ENCODE data around the gene WNT7B.
A peak's percentile ranks its signal among the peaks of the same experiment; 100 is the strongest.

The WNT7B gene

GRCh38 chr22:45957826-45958225 lies 19.1 kb downstream of the WNT7B start:
- H3K9me3 ChIP-seq (ENCODE audit: insufficient read depth, low read length) = no peaks in the 10 kb centered on the region
- H3K27me3 ChIP-seq (ENCODE audit: insufficient read depth, insufficient read length) = no peaks in the 10 kb centered on the region
- H3K36me3 ChIP-seq (ENCODE audit: insufficient read depth, insufficient read length, low read length) = no peaks in the 10 kb centered on the region
- H3K4me3 ChIP-seq (ENCODE audit: insufficient read length, low read depth) = no peak overlapping the region
- H3K4me1 ChIP-seq (ENCODE audit: insufficient read depth, insufficient read length) = peaks cover 16% of the 10 kb centered on the region
- no peak for DNase-seq (ENCODE audit: low read depth, low spot score)
- TF ChIP-seq YY1 (IDR thresholded peaks at IDR 0.05; ENCODE audit: insufficient read depth, insufficient read length) (no peak), SUZ12 (IDR thresholded peaks at IDR 0.05; ENCODE audit: extremely low read depth, insufficient read depth, insufficient read length) (no peak), ZNF274 (IDR thresholded peaks at IDR 0.05; ENCODE audit: low read depth, low read length) (no peak)
- no peak overlapping the region for H3K9ac ChIP-seq (ENCODE audit: insufficient read length, low read depth)

- peaks cover 12% of the 10 kb centered on the region for H3K4me1 ChIP-seq (ENCODE audit: insufficient read depth, insufficient read length)
- no peak for DNase-seq (ENCODE audit: low read depth, low spot score)
- H3K27me3 ChIP-seq (ENCODE audit: insufficient read depth, insufficient read length) = no peaks in the 10 kb centered on the region
- H3K9ac ChIP-seq (ENCODE audit: insufficient read length, low read depth) = no peak overlapping the region
- TF ChIP-seq YY1 (IDR thresholded peaks at IDR 0.05; ENCODE audit: insufficient read depth, insufficient read length) = no peak
- no peak for TF ChIP-seq SUZ12 (IDR thresholded peaks at IDR 0.05; ENCODE audit: extremely low read depth, insufficient read depth, insufficient read length)
- no peak for TF ChIP-seq ZNF274 (IDR thresholded peaks at IDR 0.05; ENCODE audit: low read depth, low read length)
- no peaks in the 10 kb centered on the region for H3K9me3 ChIP-seq (ENCODE audit: insufficient read depth, low read length)
- no peak overlapping the region for H3K4me3 ChIP-seq (ENCODE audit: insufficient read length, low read depth)
- no peaks in the 10 kb centered on the region for H3K36me3 ChIP-seq (ENCODE audit: insufficient read depth, insufficient read length, low read length)
Observed at GRCh38 chr22:45953178-45953577, 23.8 kb downstream of the WNT7B start.

- Histone ChIP-seq H3K36me3 (ENCODE audit: insufficient read depth, insufficient read length, low read length) (no peaks in the 10 kb centered on the region), H3K4me1 (ENCODE audit: insufficient read depth, insufficient read length) (peaks cover 12% of the 10 kb centered on the region), H3K9me3 (ENCODE audit: insufficient read depth, low read length) (no peaks in the 10 kb centered on the region), H3K27me3 (ENCODE audit: insufficient read depth, insufficient read length) (no peaks in the 10 kb centered on the region), H3K9ac (ENCODE audit: insufficient read length, low read depth) (no peak overlapping the region), H3K4me3 (ENCODE audit: insufficient read length, low read depth) (no peak overlapping the region)
- TF ChIP-seq YY1 (IDR thresholded peaks at IDR 0.05; ENCODE audit: insufficient read depth, insufficient read length) (no peak), SUZ12 (IDR thresholded peaks at IDR 0.05; ENCODE audit: extremely low read depth, insufficient read depth, insufficient read length) (no peak), ZNF274 (IDR thresholded peaks at IDR 0.05; ENCODE audit: low read depth, low read length) (no peak)
- no peak for DNase-seq (ENCODE audit: low read depth, low spot score)
Observed at GRCh38 chr22:45952553-45952952, 24.4 kb downstream of the WNT7B start.

- no peaks in the 10 kb centered on the region for H3K27me3 ChIP-seq (ENCODE audit: insufficient read depth, insufficient read length)
- TF ChIP-seq ZNF274 (IDR thresholded peaks at IDR 0.05; ENCODE audit: low read depth, low read length) = no peak
- TF ChIP-seq YY1 (IDR thresholded peaks at IDR 0.05; ENCODE audit: insufficient read depth, insufficient read length) = no peak
- no peak for TF ChIP-seq SUZ12 (IDR thresholded peaks at IDR 0.05; ENCODE audit: extremely low read depth, insufficient read depth, insufficient read length)
Observed at GRCh38 chr22:45952151-45952550, 24.8 kb downstream of the WNT7B start.

GRCh38 chr22:45949891-45950290 lies 27.1 kb downstream of the WNT7B start:
- H3K9me3 ChIP-seq (ENCODE audit: insufficient read depth, low read length) = no peaks in the 10 kb centered on the region
- no peaks in the 10 kb centered on the region for H3K36me3 ChIP-seq (ENCODE audit: insufficient read depth, insufficient read length, low read length)
- no peak overlapping the region for H3K9ac ChIP-seq (ENCODE audit: insufficient read length, low read depth)
- no peaks in the 10 kb centered on the region for H3K27me3 ChIP-seq (ENCODE audit: insufficient read depth, insufficient read length)
- TF ChIP-seq SUZ12 (IDR thresholded peaks at IDR 0.05; ENCODE audit: extremely low read depth, insufficient read depth, insufficient read length) (no peak), ZNF274 (IDR thresholded peaks at IDR 0.05; ENCODE audit: low read depth, low read length) (no peak), YY1 (IDR thresholded peaks at IDR 0.05; ENCODE audit: insufficient read depth, insufficient read length) (no peak)
- no peak for DNase-seq (ENCODE audit: low read depth, low spot score)
- no peak overlapping the region for H3K4me3 ChIP-seq (ENCODE audit: insufficient read length, low read depth)
- peaks cover 8% of the 10 kb centered on the region for H3K4me1 ChIP-seq (ENCODE audit: insufficient read depth, insufficient read length)

More at GRCh38 chr22:45952151-45952550, 24.8 kb downstream of the WNT7B start:
- Histone ChIP-seq H3K9me3 (ENCODE audit: insufficient read depth, low read length) (no peaks in the 10 kb centered on the region), H3K36me3 (ENCODE audit: insufficient read depth, insufficient read length, low read length) (no peaks in the 10 kb centered on the region), H3K4me3 (ENCODE audit: insufficient read length, low read depth) (no peak overlapping the region), H3K4me1 (ENCODE audit: insufficient read depth, insufficient read length) (peaks cover 12% of the 10 kb centered on the region), H3K9ac (ENCODE audit: insufficient read length, low read depth) (no peak overlapping the region)
- DNase-seq (ENCODE audit: low read depth, low spot score) = no peak

GRCh38 chr22:45949258-45949870 lies 27.6 kb downstream of the WNT7B start:
- peaks cover 8% of the 10 kb centered on the region for H3K4me1 ChIP-seq (ENCODE audit: insufficient read depth, insufficient read length)
- no peaks in the 10 kb centered on the region for H3K9me3 ChIP-seq (ENCODE audit: insufficient read depth, low read length)
- no peaks in the 10 kb centered on the region for H3K36me3 ChIP-seq (ENCODE audit: insufficient read depth, insufficient read length, low read length)
- no peak overlapping the region for H3K9ac ChIP-seq (ENCODE audit: insufficient read length, low read depth)
- no peak overlapping the region for H3K4me3 ChIP-seq (ENCODE audit: insufficient read length, low read depth)
- no peak for DNase-seq (ENCODE audit: low read depth, low spot score)
- no peaks in the 10 kb centered on the region for H3K27me3 ChIP-seq (ENCODE audit: insufficient read depth, insufficient read length)
- no peak for TF ChIP-seq YY1 (IDR thresholded peaks at IDR 0.05; ENCODE audit: insufficient read depth, insufficient read length)
- TF ChIP-seq ZNF274 (IDR thresholded peaks at IDR 0.05; ENCODE audit: low read depth, low read length) = no peak
- no peak for TF ChIP-seq SUZ12 (IDR thresholded peaks at IDR 0.05; ENCODE audit: extremely low read depth, insufficient read depth, insufficient read length)

GRCh38 chr22:45948081-45948648 lies 28.8 kb downstream of the WNT7B start:
- no peaks in the 10 kb centered on the region for H3K9me3 ChIP-seq (ENCODE audit: insufficient read depth, low read length)
- H3K27me3 ChIP-seq (ENCODE audit: insufficient read depth, insufficient read length) = no peaks in the 10 kb centered on the region
- peak overlapping the region; percentile 10 for H3K9ac ChIP-seq (ENCODE audit: insufficient read length, low read depth)
- no peak overlapping the region for H3K4me3 ChIP-seq (ENCODE audit: insufficient read length, low read depth)
- DNase-seq (ENCODE audit: low read depth, low spot score) = no peak
- H3K36me3 ChIP-seq (ENCODE audit: insufficient read depth, insufficient read length, low read length) = no peaks in the 10 kb centered on the region
- H3K4me1 ChIP-seq (ENCODE audit: insufficient read depth, insufficient read length) = peaks cover 10% of the 10 kb centered on the region
- TF ChIP-seq YY1 (IDR thresholded peaks at IDR 0.05; ENCODE audit: insufficient read depth, insufficient read length) (no peak), ZNF274 (IDR thresholded peaks at IDR 0.05; ENCODE audit: low read depth, low read length) (no peak), SUZ12 (IDR thresholded peaks at IDR 0.05; ENCODE audit: extremely low read depth, insufficient read depth, insufficient read length) (no peak)

Measured in NT2/D1 (cell line).